Middle frontal gyrus (tissue), 1 donor: ENCODE data around the gene AFG3L2.

ENCODE experiments used
- DNase-seq: peaks from one replicate; pipeline ENCODE4 v3.0.0-alpha.2; 2015; ENCODE audit warnings: low spot score; ENCODE audit errors: extremely low spot score

Gene AFG3L2

DNA sequence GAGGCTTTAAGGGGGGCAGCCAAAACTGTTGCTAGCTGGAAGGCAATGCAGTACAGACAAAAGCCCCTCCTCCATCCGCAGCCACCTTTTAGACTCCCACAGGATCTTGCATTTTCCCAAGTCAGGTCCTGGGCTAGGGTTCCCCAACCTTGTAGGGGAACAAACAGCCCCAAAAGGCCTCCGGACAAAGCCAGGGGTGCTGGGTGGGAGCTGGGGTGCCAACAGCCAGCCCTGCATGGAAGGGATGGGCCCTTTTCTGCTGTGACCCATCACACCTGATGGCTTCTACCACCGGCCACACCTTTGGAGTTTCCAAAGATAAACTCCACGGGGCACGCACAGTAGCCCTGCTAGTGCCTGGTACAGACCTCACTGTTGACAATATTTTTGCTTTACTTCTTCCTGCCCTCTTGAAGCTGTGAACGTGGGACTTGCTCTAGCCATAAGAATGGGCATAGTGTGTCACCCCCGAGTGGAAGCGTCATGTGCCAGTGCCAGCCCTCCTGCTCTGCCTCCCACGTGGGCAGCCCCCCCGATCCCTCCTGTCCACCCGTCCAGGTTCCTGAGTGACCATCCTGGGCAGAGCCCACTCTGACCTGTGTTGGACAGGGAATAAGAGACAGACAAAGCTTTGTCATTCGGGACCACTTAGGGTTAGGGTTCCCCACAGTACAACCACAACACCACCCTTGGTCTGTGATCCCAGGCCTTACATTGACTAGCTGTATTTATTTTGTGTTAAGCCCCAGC is 50.1 kb downstream of the AFG3L2 start:
- no peak for DNase-seq

- DNase-seq, result no peak
Observed at GRCh38 chr18:12325726-12326245, 51.2 kb downstream of the AFG3L2 start.

- DNase-seq, result no peak
Observed at GRCh38 chr18:12324991-12325725, 51.9 kb downstream of the AFG3L2 start.

- no peak for DNase-seq
Observed at GRCh38 chr18:12321333-12321732, 55.7 kb downstream of the AFG3L2 start.

DNA sequence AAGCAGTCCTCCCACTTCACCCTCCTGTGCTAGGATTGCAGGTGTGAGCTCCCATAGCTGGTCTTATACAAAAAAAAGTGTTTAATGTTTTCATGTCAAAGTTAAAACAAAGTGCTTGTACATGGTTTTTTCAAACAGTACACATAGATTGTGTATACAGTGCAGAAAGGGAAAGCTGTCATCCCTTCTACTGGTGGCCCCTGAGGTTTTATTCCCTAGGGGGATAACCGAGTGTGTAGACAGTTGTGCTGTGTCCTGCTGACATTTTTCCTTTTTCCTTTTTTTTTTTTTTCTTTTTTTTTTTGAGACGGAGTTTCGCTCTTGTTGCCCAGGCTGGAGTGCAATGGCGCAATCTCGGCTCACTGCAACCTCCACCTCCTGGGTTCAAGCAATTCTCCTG is 58.2 kb downstream of the AFG3L2 start:
- DNase-seq, result no peak

DNA sequence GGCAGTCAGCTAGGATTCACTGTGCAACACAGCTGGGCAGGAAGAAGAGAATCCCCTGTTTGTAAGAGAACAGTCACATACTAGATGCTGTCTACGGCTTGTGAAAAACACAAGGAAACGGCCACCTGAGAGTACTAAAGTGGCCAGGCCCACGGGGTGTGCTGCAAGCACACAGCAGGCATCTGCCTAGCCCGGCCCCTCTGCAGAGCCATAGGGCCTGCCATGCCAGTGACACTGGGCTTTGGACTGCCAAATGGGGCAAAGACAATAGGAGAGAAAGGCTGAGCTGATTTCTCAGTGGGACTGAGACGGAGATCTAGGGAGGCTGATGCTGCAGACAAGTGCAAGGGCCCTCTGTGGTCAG is 58.7 kb downstream of the AFG3L2 start:
- no peak for DNase-seq

- DNase-seq, result no peak
Observed at GRCh38 chr18:12317664-12318333, 59.2 kb downstream of the AFG3L2 start.

- no peak for DNase-seq
Observed at GRCh38 chr18:12315911-12316310, 61.1 kb downstream of the AFG3L2 start.

GRCh38 chr18:12315490-12315889 is 61.5 kb downstream of the AFG3L2 start:
- no peak for DNase-seq

- no peak for DNase-seq
Observed at GRCh38 chr18:12314591-12315305, 62.3 kb downstream of the AFG3L2 start.

DNA sequence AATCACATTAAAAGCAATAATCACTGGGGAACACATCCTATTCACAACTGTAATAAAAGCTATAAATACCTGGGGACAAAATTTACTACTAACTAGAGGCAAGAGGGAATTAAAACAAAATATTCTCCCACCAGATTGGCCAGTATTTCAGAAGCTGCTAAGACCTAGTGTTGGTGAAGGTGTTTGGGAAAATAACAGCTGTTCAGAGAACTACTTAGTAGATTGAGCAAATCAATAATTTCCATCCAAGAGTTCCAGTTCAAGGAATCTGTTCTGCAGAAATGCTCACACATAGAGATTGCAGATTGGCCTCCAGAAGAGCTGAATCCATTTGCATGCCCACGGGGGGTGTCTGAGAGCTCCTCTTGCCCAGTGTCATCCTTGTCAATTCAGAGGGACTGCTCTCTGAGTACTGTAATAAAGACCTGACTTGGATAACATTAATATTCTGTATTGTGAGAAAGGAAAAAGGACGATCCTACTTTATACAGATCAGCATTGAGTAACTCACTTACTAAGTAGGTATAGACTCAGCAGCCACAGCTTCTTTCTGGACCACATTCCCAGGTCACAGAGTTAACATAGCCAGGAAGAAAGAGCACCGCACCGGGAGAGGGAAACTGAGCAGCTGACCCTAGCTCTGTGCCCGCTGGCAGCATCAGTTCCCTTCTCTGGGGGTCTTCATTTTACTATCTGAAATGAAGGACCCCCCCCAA is 63.3 kb downstream of the AFG3L2 start:
- DNase-seq, result no peak

- DNase-seq, result no peak
Observed at GRCh38 chr18:12312976-12313375, 64.1 kb downstream of the AFG3L2 start.

DNA sequence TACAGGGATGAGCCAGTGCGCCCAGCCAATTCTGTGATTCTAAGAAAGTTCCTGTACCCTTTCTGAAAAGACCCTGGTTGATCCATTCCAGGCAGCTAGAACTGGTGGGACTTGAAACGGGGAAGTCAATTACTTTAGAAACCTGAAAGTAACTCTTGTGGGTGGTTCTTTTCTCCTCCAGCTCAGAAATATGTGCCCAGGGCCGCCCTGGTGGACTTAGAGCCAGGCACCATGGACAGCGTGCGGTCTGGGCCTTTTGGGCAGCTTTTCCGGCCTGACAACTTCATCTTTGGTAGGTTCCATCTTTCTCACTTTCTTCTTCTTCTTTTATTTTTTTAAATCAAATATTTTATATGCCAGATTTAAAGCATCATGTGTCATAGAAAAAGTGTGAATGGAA is 66.3 kb downstream of the AFG3L2 start:
- DNase-seq, result no peak

GRCh38 chr18:12309683-12310198 is 67.3 kb downstream of the AFG3L2 start:
- no peak for DNase-seq

DNA sequence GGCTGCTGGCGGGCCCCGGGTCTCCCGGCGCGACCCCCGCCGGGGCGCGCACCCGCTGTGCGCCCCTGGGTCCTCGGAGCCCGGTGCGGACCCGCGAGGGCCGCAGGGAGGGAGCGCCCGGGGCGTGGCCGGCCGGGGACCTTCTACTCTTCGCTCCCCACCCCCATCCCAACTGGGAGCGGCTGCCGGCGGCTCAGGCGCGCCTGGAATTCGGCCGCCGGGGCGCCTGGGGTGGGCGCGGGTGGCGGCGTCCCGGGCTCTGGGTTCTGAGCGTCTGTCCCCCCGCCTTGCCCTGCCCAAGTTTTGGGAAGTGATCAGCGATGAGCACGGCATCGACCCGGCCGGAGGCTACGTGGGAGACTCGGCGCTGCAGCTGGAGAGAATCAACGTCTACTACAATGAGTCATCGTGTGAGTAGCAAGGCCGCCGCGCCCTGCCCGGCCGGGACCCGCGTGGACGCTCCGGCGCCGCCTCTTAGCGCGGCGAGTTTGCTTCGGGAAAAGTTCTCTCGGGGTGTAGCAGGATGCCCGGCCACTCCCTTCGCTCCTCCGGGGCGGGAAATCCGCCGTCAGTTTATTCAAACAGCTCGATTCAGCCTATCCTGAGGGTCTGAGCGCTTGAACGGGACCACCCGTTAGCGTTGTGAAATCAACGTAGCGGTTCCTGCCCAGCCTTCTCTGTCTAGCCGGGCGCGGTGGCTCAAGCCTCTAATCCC is 68.5 kb downstream of the AFG3L2 start:
- no peak for DNase-seq

- no peak for DNase-seq
Observed at GRCh38 chr18:12307701-12308385, 69.2 kb downstream of the AFG3L2 start, which contains the start of gene TUBB6. TSS of gene TUBB6 (plus strand) at chr18:12308241. CDS start at chr18:12308293, 52 bp downstream.

DNA sequence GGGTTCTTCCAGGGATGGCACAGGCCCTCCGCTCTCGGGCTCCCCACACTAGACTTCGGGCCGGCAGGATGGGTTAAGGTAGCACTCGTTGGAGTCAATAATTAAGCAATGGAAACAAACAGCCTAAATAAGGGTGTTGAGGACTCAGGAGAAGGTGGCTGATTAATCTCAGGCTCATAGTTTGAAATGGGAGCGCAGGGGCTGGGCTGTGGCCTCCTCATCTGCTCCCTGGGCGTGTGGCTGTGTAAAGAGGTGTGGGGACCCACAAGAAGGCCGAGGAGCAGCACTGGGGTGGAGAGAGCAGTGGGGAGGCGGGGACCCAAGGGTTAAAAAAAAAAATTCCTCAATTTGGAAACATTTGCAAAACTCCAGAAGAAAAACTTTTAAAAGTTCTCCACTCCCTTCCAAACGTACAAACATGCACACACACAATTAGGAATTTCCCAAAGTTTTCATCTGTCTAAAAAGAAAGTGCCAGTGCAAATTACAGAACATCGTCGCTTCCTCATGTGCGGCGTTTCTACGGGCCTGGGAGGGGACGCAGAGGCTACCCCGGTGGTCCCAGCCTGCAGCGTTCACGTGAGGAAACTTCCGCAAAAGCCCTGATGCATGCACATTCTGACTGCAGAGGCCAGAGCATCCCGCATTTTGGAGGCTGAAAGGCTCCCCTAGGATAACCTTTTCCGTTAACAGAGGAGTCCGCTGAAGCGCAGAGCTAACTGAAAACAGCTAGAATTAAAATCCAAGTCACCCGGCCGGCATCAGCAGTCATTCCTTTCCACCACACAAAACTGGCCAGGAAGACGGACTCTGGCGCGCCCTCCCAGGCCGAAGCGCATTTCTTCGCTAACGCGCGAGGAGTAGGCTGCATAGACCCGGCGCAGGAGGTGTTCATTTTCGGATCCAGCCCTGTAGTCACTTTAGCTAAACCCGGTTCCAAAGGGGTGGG is 70.0 kb downstream of the AFG3L2 start:
- no peak for DNase-seq
